ENCODE data around the gene LSM11.

Gene LSM11

DNA sequence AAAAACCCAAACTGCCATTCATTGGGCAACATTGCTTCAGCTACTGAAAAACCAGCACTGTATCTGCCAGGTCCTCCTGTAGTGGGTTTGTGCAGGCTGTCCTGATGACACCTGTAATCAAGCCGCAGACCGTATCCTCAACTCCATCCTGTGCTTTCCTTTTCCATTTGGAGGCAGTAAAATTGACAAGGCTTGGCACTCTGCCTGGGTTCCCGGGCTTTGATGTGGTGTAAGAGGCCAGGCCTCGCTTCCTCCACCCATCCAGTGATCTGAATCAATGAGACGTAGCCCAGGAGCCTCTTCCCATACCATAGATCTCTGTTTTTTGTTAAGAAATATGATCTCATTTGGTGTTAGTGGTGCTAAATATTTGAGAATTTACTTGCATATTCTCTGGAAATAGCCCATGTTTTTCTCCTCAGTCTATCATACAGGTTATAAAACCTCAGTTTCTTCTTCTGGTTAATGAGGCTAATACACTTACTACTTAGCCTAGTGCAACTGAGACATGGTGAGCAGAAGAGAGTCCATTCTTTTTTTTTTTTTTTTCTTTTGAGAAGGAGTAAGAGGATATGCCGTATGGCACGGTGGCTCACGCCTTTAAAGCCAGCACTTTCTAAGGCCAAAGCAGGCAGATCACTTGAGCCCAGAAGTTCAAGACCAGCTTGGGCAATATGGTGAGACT, 34.8 kb downstream of the LSM11 start:
- DNase-seq = no peak

DNA sequence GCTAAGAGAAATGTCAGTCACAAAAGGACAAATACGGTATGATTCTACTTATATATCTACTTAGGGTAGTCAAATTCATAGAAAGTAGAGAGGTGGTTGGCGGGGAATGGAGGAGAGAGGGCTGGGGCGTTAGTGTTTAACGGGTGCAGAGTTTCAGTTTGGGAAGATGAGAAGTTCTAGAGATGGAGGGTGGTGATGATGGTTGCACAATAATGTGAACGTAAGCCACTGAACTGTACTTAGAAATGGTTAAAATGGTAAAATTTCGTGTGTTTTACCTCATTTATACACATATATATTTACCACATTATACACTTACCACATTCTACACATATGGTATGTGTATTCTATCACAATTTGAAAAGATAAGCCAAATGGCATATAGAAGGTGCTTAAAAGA, 35.7 kb downstream of the LSM11 start:
- DNase-seq = no peak

DNA sequence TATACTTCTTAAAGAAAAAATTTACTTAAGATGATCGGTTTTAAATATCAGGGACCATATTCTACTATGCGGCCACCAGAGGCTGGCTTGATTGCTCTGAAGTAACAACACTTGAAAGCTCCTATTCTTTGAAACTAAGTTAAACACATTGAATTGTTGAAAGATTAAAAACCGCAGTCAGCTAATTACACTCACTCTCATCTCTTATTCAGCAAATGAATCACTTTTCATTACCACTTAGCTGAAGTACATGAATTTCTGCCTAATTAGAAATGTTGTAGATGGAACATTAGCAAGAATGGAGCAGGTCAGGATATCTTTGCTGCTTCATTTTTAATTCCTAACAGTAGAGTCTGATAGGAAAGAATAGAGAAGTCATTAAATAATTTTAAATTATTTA, 42.3 kb downstream of the LSM11 start:
- no peak for DNase-seq

DNA sequence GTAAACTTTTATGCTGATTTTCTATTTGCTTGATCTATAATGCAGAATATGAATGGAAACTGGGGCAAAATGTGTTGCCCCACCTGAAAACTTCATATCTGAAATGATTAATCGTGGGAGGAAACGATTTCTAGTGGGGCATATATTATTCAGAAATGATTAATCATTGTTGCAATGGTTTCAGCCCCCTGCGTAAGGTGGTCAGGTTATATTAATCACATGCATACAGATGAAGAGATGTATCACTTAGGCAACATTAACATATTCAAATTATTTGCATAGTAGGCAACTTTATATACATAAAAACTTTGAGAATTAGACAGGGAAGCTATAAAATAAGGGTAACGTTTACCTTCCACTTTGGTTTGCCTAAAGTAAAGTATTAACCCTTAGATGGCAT, 49.8 kb downstream of the LSM11 start:
- no peak for DNase-seq

DNA sequence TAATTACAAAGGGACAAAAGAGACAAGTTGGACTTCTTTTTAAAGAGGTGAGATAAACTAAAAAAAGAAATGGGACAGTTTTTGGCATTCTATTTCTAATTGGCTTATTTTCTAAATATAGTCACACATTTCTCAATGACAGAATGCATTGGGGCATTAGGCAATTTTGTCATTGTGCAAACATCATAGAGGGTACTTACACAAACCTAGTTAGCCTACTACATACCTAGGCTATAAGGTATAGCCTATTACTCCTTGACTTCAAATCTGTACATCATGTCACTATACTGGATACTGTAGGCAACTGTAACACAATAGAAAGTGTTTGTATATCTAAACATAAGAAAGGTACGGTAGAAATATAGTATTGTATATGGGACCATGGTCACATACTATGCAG, 56.1 kb downstream of the LSM11 start:
- DNase-seq = peak; percentile 36

DNA sequence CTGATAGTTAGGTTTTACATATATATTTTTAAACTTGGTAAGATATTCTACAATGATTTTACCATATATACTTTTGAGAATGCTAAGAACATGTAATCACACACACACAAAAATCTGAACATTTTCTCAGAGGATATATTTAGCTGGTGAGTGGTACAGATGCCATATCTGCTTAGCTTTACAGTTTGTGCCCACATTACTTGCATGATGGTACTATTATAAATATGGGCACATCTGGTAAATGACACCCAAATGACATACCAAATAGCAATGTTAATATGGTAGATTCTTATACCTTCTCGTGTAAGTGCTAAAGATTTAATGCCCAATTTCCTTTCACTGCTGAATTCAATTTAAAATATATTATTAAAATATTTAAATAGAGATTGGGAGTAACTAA, 56.6 kb downstream of the LSM11 start:
- no peak for DNase-seq

DNA sequence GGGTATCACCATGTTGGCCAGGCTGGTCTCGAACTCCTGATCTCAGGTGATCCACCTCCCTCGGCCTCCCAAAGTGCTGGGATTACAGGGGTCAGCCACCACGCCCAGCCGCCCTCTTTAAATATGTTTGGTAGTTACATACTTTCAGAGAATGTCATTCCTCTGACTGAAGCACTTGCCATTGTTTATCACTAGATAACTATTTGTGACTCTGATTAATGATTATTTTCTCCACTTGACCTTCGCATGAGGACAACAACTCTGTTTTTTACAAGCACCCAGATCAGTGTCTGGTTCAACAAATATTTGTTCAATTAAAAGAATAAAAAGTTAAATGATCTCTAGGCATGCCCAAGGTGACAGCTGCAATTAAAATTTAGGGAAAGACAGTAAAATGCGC, 59.2 kb downstream of the LSM11 start:
- no peak for DNase-seq

DNA sequence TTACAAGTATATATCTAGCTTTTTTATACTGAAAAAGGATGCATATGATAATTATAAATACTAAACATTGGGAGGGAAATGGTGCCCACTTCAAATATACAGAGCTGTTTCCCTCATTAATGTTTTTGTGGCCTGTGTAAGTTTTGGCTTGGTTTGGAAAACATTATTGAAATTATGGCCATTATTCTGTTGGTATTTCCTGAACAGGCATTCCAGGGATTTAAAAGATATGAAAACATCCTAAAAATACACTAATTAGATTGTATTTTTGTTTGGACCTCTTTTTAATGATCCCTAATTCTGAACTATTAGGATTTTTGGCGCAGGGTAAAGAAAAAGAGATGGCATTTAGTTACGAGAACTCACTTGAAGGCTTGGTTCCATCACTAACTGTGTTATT, 64.5 kb downstream of the LSM11 start:
- no peak for DNase-seq
